HEK293 (cell line): Measurements from ENCODE around the gene TMPRSS6.
A peak's percentile ranks its signal among the peaks of the same experiment; 100 is the strongest.

Experiments used
- CTCF ChIA-PET: fragments of 350-600 bp; formaldehyde crosslinking; extraction: SDS; loops from one replicate; lab custom pipeline; 2021; ENCODE audit warnings: antibody characterized with exemption; lab: Yijun Ruan, JAX
- POLR2A ChIA-PET: fragments of 300-600 bp; formaldehyde crosslinking; extraction: SDS; loops from one replicate; lab custom pipeline; 2020; ENCODE audit warnings: antibody characterized with exemption, inconsistent platforms; lab: Yijun Ruan, JAX
- H3K27ac ChIP-seq: fragments of 200-500 bp; sonication (Bioruptor generic); 2 replicates; pipeline ENCODE4 v1.5.1; 2014; ENCODE audit warnings: low read depth, low read length, control low read depth, inconsistent platforms; ENCODE audit errors: extremely low read depth
- H3K36me3 ChIP-seq, 2 experiments: fragments of 200-500 bp in 1 of 2; sonication (Bioruptor generic) in 1 of 2; 1 replicate in 1 of 2; 2 replicates in 1 of 2; pipeline ENCODE4 v1.5.1; 2014 to 2017; ENCODE audit warnings: inconsistent platforms in 2 of 2, low read length in 2 of 2; ENCODE audit not compliant: control insufficient read depth in 2 of 2, insufficient read depth in 1 of 2
- H3K4me1 ChIP-seq: fragments of 200-500 bp; sonication (Bioruptor generic); 2 replicates; pipeline ENCODE4 v1.5.1; 2014; ENCODE audit warnings: mild to moderate bottlenecking, low read length, inconsistent platforms; ENCODE audit not compliant: control insufficient read depth, insufficient read depth
- H3K4me3 ChIP-seq: 2 replicates; pipeline ENCODE4 v1.5.1; 2011; ENCODE audit warnings: low read depth, mild to moderate bottlenecking, control low read depth, low read length, moderate library complexity
- H3K9me3 ChIP-seq: fragments of 200-500 bp; sonication (Bioruptor generic); 2 replicates; pipeline ENCODE4 v1.5.1; 2014; ENCODE audit warnings: low read depth, low read length, inconsistent platforms; ENCODE audit not compliant: control insufficient read depth, insufficient read depth
- CTCF ChIP-seq: fragments of 450-650 bp; formaldehyde crosslinking; IDR thresholded peaks from 2 replicates; pipeline ENCODE4 v1.5.1; 2016; ENCODE audit warnings: missing biosample characterization, missing genetic modification characterization
- EGR2 ChIP-seq: fragments of 450-650 bp; formaldehyde crosslinking; IDR thresholded peaks from 2 replicates; pipeline ENCODE4 v1.5.1; 2016; ENCODE audit warnings: low read depth, missing biosample characterization, missing genetic modification characterization
- GFI1B ChIP-seq: fragments of 450-650 bp; formaldehyde crosslinking; IDR thresholded peaks from 2 replicates; pipeline ENCODE4 v1.5.1; 2016; ENCODE audit warnings: missing biosample characterization, missing genetic modification characterization
- KLF10 ChIP-seq: fragments of 450-650 bp; IDR thresholded peaks from 2 replicates; pipeline ENCODE4 v1.5.1; 2018; ENCODE audit warnings: missing biosample characterization, mild to moderate bottlenecking, missing genetic modification characterization
- SCRT2 ChIP-seq: fragments of 450-650 bp; formaldehyde crosslinking; IDR thresholded peaks from 2 replicates; pipeline ENCODE4 v1.5.1; 2016; ENCODE audit warnings: missing biosample characterization, missing genetic modification characterization
- SP3 ChIP-seq: fragments of 450-650 bp; formaldehyde crosslinking; IDR thresholded peaks from 2 replicates; pipeline ENCODE4 v1.5.1; 2016; ENCODE audit warnings: missing biosample characterization, missing genetic modification characterization
- SP7 ChIP-seq: fragments of 450-650 bp; formaldehyde crosslinking; IDR thresholded peaks from 2 replicates; pipeline ENCODE4 v1.5.1; 2016; ENCODE audit warnings: missing biosample characterization, missing genetic modification characterization
- ZBTB20 ChIP-seq: fragments of 450-650 bp; formaldehyde crosslinking; IDR thresholded peaks from 2 replicates; pipeline ENCODE4 v1.5.1; 2016; ENCODE audit warnings: missing biosample characterization, missing genetic modification characterization
- ZBTB8A ChIP-seq: fragments of 450-650 bp; formaldehyde crosslinking; IDR thresholded peaks from 2 replicates; pipeline ENCODE4 v1.5.1; 2016; ENCODE audit warnings: missing biosample characterization, missing genetic modification characterization
- ZFHX2 ChIP-seq: fragments of 450-650 bp; formaldehyde crosslinking; conservative IDR thresholded peaks from 2 replicates; pipeline ENCODE4 v1.5.1; 2016; ENCODE audit warnings: missing biosample characterization, missing genetic modification characterization
- ZNF169 ChIP-seq: fragments of 450-650 bp; formaldehyde crosslinking; IDR thresholded peaks from 2 replicates; pipeline ENCODE4 v1.5.1; 2016; ENCODE audit warnings: missing biosample characterization, missing genetic modification characterization
- ZNF341 ChIP-seq: fragments of 450-650 bp; formaldehyde crosslinking; IDR thresholded peaks from 2 replicates; pipeline ENCODE4; 2016; ENCODE audit warnings: low read depth, missing biosample characterization, missing genetic modification characterization
- ZNF366 ChIP-seq: fragments of 450-650 bp; formaldehyde crosslinking; conservative IDR thresholded peaks from 2 replicates; pipeline ENCODE4 v1.5.1; 2016; ENCODE audit warnings: missing biosample characterization, missing genetic modification characterization
- ZNF394 ChIP-seq: fragments of 450-650 bp; formaldehyde crosslinking; IDR thresholded peaks from 2 replicates; pipeline ENCODE4 v1.5.1; 2016; ENCODE audit warnings: missing biosample characterization, missing genetic modification characterization, mild to moderate bottlenecking, moderate library complexity, borderline replicate concordance
- ZNF654 ChIP-seq: fragments of 450-650 bp; formaldehyde crosslinking; IDR thresholded peaks from 2 replicates; pipeline ENCODE4 v1.5.1; 2016; ENCODE audit warnings: low read depth, missing biosample characterization, missing genetic modification characterization
- ZNF785 ChIP-seq: fragments of 450-650 bp; formaldehyde crosslinking; IDR thresholded peaks from 2 replicates; pipeline ENCODE4 v1.5.1; 2016; ENCODE audit warnings: missing biosample characterization, missing genetic modification characterization
- ZNF792 ChIP-seq: fragments of 450-650 bp; formaldehyde crosslinking; IDR thresholded peaks from 2 replicates; pipeline ENCODE4 v1.5.1; 2016; ENCODE audit warnings: missing biosample characterization, missing genetic modification characterization
- TF ChIP-seq, protein P1 (sequence below): fragments of 450-650 bp; formaldehyde crosslinking; IDR thresholded peaks from 2 replicates; pipeline ENCODE4 v1.5.1; 2017; ENCODE audit warnings: missing biosample characterization, missing genetic modification characterization
- TF ChIP-seq, protein P2 (sequence below): fragments of 450-650 bp; formaldehyde crosslinking; IDR thresholded peaks from 2 replicates; pipeline ENCODE4 v1.5.1; 2016; ENCODE audit warnings: missing biosample characterization, missing genetic modification characterization
- TF ChIP-seq, protein P3 (sequence below): fragments of 450-650 bp; formaldehyde crosslinking; IDR thresholded peaks from 2 replicates; pipeline ENCODE4 v1.5.1; 2016; ENCODE audit warnings: missing biosample characterization, missing genetic modification characterization, borderline replicate concordance
- TF ChIP-seq, protein P4 (sequence below): fragments of 450-650 bp; formaldehyde crosslinking; IDR thresholded peaks from 2 replicates; pipeline ENCODE4 v1.5.1; 2017; ENCODE audit warnings: missing biosample characterization, missing genetic modification characterization

Gene TMPRSS6

DNA sequence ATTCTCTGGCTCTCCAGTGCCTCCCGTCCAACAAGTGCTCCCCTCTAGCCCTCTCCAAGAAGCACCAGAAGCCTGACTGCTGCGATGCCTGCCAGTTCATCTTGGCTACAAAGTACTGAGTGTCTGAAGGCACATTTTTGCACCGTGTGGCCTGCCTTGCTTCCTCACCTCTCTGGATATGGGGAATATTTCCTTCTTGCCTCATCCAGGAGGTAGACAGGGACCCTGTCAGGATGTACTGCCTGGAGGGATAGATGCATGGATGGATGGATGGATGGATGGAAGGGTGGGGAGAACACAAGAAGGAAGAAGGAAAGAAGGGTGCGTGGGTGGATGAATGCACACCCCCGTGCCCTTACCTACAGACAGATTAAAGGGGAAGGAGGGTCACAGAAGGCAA lies 30.4 kb downstream of the TMPRSS6 start:
- no peaks in the 10 kb centered on the region for H3K9me3 ChIP-seq
- no peaks in the 10 kb centered on the region for H3K4me1 ChIP-seq
- no peak overlapping the region for H3K4me3 ChIP-seq
- H3K27ac ChIP-seq = no peak overlapping the region
- ChIA-PET CTCF (interaction anchor here (0.6 to 1.1 kb wide), 3 partner anchors 76 to 181 kb away, joined by 3 to 5 read pairs (median 4); no protein-coding TSS in a partner anchor), POLR2A (interaction anchor here (1.0 kb wide), 1 partner anchor 120 kb away, joined by 4 read pairs; no protein-coding TSS in a partner anchor)
- no peaks in the 10 kb centered on the region for H3K36me3 ChIP-seq
- TF ChIP-seq SCRT2 (tag by site-specific recombination) (peak; percentile 44; the same call in 1 of the 2 replicates), EGR2 (tag by site-specific recombination) (0 out of 2 replicates have a peak, but pooled peaks have one; percentile 39), ZNF169 (tag by site-specific recombination) (no peak), ZNF394 (no peak), SP3 (tag by site-specific recombination) (no peak), ZNF341 (tag by site-specific recombination) (peak; percentile 24; the same call in 1 of the 2 replicates), ZNF366 (tag by site-specific recombination) (peak; percentile 57), ZBTB8A (no peak), GFI1B (no peak), SP7 (tag by site-specific recombination) (no peak), ZFHX2 (tag by site-specific recombination) (0 out of 2 replicates have a peak, but pooled peaks have one; percentile 36), ZNF785 (tag by site-specific recombination) (no peak)
- TF ChIP-seq, protein P1, sequence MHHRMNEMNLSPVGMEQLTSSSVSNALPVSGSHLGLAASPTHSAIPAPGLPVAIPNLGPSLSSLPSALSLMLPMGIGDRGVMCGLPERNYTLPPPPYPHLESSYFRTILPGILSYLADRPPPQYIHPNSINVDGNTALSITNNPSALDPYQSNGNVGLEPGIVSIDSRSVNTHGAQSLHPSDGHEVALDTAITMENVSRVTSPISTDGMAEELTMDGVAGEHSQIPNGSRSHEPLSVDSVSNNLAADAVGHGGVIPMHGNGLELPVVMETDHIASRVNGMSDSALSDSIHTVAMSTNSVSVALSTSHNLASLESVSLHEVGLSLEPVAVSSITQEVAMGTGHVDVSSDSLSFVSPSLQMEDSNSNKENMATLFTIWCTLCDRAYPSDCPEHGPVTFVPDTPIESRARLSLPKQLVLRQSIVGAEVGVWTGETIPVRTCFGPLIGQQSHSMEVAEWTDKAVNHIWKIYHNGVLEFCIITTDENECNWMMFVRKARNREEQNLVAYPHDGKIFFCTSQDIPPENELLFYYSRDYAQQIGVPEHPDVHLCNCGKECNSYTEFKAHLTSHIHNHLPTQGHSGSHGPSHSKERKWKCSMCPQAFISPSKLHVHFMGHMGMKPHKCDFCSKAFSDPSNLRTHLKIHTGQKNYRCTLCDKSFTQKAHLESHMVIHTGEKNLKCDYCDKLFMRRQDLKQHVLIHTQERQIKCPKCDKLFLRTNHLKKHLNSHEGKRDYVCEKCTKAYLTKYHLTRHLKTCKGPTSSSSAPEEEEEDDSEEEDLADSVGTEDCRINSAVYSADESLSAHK (tag by site-specific recombination) = no peak

- no peaks in the 10 kb centered on the region for H3K9me3 ChIP-seq
- H3K4me1 ChIP-seq = no peaks in the 10 kb centered on the region
- ChIA-PET POLR2A (interaction anchor here (0.7 kb wide), 1 partner anchor 42 kb away, joined by 3 read pairs; no protein-coding TSS in a partner anchor), CTCF (interaction anchor here (0.7 to 1.6 kb wide), 12 partner anchors 10 to 224 kb away, joined by 3 to 9 read pairs (median 4); partner anchors contain the start of gene TST)
- no peak overlapping the region for H3K4me3 ChIP-seq
- H3K27ac ChIP-seq = no peak overlapping the region
- H3K36me3 ChIP-seq = no peaks in the 10 kb centered on the region
- TF ChIP-seq, protein P2, sequence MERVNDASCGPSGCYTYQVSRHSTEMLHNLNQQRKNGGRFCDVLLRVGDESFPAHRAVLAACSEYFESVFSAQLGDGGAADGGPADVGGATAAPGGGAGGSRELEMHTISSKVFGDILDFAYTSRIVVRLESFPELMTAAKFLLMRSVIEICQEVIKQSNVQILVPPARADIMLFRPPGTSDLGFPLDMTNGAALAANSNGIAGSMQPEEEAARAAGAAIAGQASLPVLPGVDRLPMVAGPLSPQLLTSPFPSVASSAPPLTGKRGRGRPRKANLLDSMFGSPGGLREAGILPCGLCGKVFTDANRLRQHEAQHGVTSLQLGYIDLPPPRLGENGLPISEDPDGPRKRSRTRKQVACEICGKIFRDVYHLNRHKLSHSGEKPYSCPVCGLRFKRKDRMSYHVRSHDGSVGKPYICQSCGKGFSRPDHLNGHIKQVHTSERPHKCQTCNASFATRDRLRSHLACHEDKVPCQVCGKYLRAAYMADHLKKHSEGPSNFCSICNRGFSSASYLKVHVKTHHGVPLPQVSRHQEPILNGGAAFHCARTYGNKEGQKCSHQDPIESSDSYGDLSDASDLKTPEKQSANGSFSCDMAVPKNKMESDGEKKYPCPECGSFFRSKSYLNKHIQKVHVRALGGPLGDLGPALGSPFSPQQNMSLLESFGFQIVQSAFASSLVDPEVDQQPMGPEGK = 0 out of 2 replicates have a peak, but pooled peaks have one; percentile 52
- no peak for TF ChIP-seq ZNF792
- TF ChIP-seq CTCF = peak; percentile 65
- TF ChIP-seq ZBTB20 (tag by site-specific recombination) = peak; percentile 45; the same call in 1 of the 2 replicates
- no peak for TF ChIP-seq KLF10 (tag by site-specific recombination)
- TF ChIP-seq ZNF341 (tag by site-specific recombination) = no peak
- TF ChIP-seq, protein P3, sequence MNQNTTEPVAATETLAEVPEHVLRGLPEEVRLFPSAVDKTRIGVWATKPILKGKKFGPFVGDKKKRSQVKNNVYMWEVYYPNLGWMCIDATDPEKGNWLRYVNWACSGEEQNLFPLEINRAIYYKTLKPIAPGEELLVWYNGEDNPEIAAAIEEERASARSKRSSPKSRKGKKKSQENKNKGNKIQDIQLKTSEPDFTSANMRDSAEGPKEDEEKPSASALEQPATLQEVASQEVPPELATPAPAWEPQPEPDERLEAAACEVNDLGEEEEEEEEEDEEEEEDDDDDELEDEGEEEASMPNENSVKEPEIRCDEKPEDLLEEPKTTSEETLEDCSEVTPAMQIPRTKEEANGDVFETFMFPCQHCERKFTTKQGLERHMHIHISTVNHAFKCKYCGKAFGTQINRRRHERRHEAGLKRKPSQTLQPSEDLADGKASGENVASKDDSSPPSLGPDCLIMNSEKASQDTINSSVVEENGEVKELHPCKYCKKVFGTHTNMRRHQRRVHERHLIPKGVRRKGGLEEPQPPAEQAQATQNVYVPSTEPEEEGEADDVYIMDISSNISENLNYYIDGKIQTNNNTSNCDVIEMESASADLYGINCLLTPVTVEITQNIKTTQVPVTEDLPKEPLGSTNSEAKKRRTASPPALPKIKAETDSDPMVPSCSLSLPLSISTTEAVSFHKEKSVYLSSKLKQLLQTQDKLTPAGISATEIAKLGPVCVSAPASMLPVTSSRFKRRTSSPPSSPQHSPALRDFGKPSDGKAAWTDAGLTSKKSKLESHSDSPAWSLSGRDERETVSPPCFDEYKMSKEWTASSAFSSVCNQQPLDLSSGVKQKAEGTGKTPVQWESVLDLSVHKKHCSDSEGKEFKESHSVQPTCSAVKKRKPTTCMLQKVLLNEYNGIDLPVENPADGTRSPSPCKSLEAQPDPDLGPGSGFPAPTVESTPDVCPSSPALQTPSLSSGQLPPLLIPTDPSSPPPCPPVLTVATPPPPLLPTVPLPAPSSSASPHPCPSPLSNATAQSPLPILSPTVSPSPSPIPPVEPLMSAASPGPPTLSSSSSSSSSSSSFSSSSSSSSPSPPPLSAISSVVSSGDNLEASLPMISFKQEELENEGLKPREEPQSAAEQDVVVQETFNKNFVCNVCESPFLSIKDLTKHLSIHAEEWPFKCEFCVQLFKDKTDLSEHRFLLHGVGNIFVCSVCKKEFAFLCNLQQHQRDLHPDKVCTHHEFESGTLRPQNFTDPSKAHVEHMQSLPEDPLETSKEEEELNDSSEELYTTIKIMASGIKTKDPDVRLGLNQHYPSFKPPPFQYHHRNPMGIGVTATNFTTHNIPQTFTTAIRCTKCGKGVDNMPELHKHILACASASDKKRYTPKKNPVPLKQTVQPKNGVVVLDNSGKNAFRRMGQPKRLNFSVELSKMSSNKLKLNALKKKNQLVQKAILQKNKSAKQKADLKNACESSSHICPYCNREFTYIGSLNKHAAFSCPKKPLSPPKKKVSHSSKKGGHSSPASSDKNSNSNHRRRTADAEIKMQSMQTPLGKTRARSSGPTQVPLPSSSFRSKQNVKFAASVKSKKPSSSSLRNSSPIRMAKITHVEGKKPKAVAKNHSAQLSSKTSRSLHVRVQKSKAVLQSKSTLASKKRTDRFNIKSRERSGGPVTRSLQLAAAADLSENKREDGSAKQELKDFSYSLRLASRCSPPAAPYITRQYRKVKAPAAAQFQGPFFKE (tag by site-specific recombination) = no peak
- TF ChIP-seq, protein P4, sequence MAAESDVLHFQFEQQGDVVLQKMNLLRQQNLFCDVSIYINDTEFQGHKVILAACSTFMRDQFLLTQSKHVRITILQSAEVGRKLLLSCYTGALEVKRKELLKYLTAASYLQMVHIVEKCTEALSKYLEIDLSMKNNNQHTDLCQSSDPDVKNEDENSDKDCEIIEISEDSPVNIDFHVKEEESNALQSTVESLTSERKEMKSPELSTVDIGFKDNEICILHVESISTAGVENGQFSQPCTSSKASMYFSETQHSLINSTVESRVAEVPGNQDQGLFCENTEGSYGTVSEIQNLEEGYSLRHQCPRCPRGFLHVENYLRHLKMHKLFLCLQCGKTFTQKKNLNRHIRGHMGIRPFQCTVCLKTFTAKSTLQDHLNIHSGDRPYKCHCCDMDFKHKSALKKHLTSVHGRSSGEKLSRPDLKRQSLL = no peak
- peak; percentile 44 for TF ChIP-seq ZNF654 (tag by site-specific recombination)
Observed at GRCh38 chr22:37077802-37078448, 31.6 kb downstream of the TMPRSS6 start.
